Upper lobe of left lung (tissue), 4 donors: Measurements from ENCODE around the gene PITPNM2.

Experiments used
- CTCF ChIP-seq, 6 experiments: fragments of 450-650 bp in 4 of 6; fragments of 200-600 bp in 2 of 6; sonication (generic) in 2 of 6; IDR thresholded peaks; one replicate each; pipeline ENCODE4 v1.5.1; 2016 to 2019; ENCODE audit warnings: antibody characterized with exemption in 6 of 6
- EP300 ChIP-seq, 4 donors: sonication (generic); formaldehyde crosslinking; IDR thresholded peaks; one replicate each; pipeline ENCODE4 v1.5.1; 2017; ENCODE audit warnings: antibody characterized with exemption in 4 of 4, control low read depth in 2 of 4
- POLR2A ChIP-seq, 4 donors: fragments of 450-650 bp; IDR thresholded peaks; one replicate each; pipeline ENCODE4 v1.5.1; 2016 to 2017; ENCODE audit warnings: antibody characterized with exemption in 4 of 4, mild to moderate bottlenecking in 2 of 4

GRCh38 chr12:123132951-123133619 lies 17.8 kb downstream of the PITPNM2 start:
- TF ChIP-seq EP300 (IDR thresholded peaks at IDR 0.05) (no peak), POLR2A (IDR thresholded peaks at IDR 0.05) (no peak), CTCF (IDR thresholded peaks at IDR 0.05) (no peak)
